Ascending aorta (tissue), 2 donors: ENCODE measurements around the gene CCDC93. TPM values are rescaled to one million over a fixed set of nuclear protein-coding genes. Genes with fewer than 3 reads are reported as not detected.

Source experiments
- DNase-seq, 2 donors: peaks; one replicate each; pipeline ENCODE4 v3.0.0-alpha.2; 2019; ENCODE audit warnings: low spot score in 2 of 2
- H3K27ac ChIP-seq, 2 donors: fragments of 200-600 bp; sonication (generic); one replicate each; pipeline ENCODE4 v1.5.1; 2016 to 2017; ENCODE audit warnings: mild to moderate bottlenecking in 1 of 2
- H3K27me3 ChIP-seq: fragments of 200-600 bp; sonication (generic); one replicate; pipeline ENCODE4 v1.5.1; 2017
- H3K36me3 ChIP-seq, 2 donors: fragments of 200-600 bp; sonication (generic); one replicate each; pipeline ENCODE4 v1.5.1; 2016
- H3K4me1 ChIP-seq, 2 donors: fragments of 200-600 bp; sonication (generic); one replicate each; pipeline ENCODE4 v1.5.1; 2016 to 2017; ENCODE audit warnings: mild to moderate bottlenecking in 1 of 2
- H3K4me3 ChIP-seq, 2 donors: fragments of 200-600 bp; sonication (generic); one replicate each; pipeline ENCODE4 v1.5.1; 2016 to 2017; ENCODE audit warnings: mild to moderate bottlenecking in 1 of 2
- H3K9me3 ChIP-seq, 2 donors: fragments of 200-600 bp; sonication (generic); one replicate each; pipeline ENCODE4 v1.5.1; 2016
- intact Hi-C: fragments of 100-400 bp; cut with DNase I; formaldehyde crosslinking; loops from one replicate; pipeline ENCODE4 v1.15.1; 2023
- total RNA-seq: library from RNA; depleted of rRNA; stranded (reverse); fragments of >200 nt; gene quantifications from one replicate; pipeline ENCODE4 v1.1.0, GENCODE V29; 2016
- TF ChIP-seq, protein P1 (sequence below), 3 experiments: fragments of 200-600 bp in 2 of 3; fragments of 450-650 bp in 1 of 3; sonication (generic) in 2 of 3; IDR thresholded peaks; one replicate each; pipeline ENCODE4 v1.5.1; 2016 to 2019; ENCODE audit warnings: antibody characterized with exemption in 3 of 3, mild to moderate bottlenecking in 1 of 3, moderate library complexity in 1 of 3

Gene CCDC93
- total RNA-seq, 1 donor from 2014 or later = 6.3 TPM

DNA sequence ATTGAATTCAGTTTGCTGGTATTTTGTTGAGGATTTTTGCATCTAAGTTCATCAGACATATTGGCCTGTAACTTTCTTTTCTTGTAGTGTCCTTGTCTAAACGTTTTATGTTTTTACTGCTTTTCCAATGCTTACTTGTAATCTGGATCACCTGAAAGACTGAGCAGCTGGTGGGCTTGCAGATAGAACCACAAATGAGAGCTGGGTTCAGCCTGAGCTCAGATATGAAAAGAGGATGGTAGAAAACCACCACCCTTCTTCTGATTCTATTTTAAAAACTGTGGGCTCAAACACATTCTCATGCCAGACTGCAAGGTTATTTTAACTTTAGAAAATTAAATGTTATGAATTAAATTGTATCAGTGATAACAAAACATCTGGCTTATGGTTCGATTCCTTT, 128.6 kb downstream of the CCDC93 start:
- Histone ChIP-seq H3K9me3 (no peaks in the 10 kb centered on the region), H3K36me3 (no peaks in the 10 kb centered on the region), H3K4me3 (no peak overlapping the region), H3K27me3 (no peaks in the 10 kb centered on the region), H3K4me1 (no peaks in the 10 kb centered on the region), H3K27ac (no peak overlapping the region)
- intact Hi-C loops = no loop called here
- DNase-seq = no peak
- TF ChIP-seq, protein P1, sequence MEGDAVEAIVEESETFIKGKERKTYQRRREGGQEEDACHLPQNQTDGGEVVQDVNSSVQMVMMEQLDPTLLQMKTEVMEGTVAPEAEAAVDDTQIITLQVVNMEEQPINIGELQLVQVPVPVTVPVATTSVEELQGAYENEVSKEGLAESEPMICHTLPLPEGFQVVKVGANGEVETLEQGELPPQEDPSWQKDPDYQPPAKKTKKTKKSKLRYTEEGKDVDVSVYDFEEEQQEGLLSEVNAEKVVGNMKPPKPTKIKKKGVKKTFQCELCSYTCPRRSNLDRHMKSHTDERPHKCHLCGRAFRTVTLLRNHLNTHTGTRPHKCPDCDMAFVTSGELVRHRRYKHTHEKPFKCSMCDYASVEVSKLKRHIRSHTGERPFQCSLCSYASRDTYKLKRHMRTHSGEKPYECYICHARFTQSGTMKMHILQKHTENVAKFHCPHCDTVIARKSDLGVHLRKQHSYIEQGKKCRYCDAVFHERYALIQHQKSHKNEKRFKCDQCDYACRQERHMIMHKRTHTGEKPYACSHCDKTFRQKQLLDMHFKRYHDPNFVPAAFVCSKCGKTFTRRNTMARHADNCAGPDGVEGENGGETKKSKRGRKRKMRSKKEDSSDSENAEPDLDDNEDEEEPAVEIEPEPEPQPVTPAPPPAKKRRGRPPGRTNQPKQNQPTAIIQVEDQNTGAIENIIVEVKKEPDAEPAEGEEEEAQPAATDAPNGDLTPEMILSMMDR (IDR thresholded peaks at IDR 0.05) = no peak

DNA sequence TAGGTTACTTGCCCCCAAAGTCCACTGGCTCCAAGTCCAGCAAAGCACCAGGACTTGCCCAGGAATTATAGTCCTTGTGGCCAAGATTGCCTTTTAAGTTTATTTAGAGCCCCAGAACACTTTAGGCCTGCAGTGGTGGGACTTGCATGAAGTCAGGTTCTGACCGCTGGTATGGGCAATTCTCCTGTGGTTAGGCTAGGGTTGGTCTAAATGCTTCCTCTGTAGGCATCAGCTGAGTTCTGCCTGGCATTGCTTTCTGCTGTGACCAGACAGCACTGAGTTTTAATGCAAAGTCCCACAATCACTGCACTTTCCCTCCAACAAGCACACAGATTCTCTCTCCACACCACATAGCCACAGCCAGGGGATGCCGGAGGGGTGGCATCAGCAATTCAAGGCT, 134.9 kb downstream of the CCDC93 start:
- Histone ChIP-seq H3K9me3 (no peaks in the 10 kb centered on the region), H3K4me3 (no peak overlapping the region), H3K4me1 (no peaks in the 10 kb centered on the region), H3K27ac (no peak overlapping the region), H3K36me3 (no peaks in the 10 kb centered on the region), H3K27me3 (no peaks in the 10 kb centered on the region)
- TF ChIP-seq, protein P1 (IDR thresholded peaks at IDR 0.05) = no peak
- intact Hi-C loops = no loop called here
- DNase-seq = no peak

DNA sequence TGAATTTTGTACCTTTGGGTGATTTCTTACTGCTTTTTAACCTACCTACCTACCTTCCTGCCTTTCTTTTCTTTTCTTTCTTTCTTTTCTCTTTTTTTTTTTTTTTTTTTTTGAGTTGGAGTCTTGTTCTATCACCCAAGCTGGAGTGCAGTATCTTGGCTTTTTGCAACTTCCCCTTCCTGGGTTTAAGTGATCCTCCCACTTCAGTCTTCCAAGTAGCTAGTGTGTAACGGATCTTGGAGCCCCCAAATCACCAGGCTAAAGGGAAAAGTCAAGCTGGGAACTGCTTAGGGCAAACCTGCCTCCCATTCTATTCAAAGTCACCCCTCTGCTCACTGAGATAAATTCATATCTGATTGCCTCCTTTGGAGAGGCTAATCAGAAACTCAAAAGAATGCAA, 138.1 kb downstream of the CCDC93 start:
- no peaks in the 10 kb centered on the region for H3K9me3 ChIP-seq
- no peak overlapping the region for H3K27ac ChIP-seq
- no peaks in the 10 kb centered on the region for H3K36me3 ChIP-seq
- no peak for DNase-seq
- TF ChIP-seq, protein P1 (IDR thresholded peaks at IDR 0.05) = no peak
- H3K27me3 ChIP-seq = no peaks in the 10 kb centered on the region
- intact Hi-C loops = no loop called here
- H3K4me1 ChIP-seq = no peaks in the 10 kb centered on the region
- H3K4me3 ChIP-seq = no peak overlapping the region

Other genes with a start within 250 kb of the CCDC93 start
- 20.5 TPM for gene DDX18, start 199.4 kb downstream of the CCDC93 start, total RNA-seq
- 64.2 TPM for gene INSIG2, start 74.4 kb upstream of the CCDC93 start, total RNA-seq